Endothelial cell of umbilical vein (primary cell): ENCODE measurements around the gene WDR45.

Experiments
- EZH2 ChIP-seq: IDR thresholded peaks from 2 replicates; pipeline ENCODE4 v1.6.1; 2012; ENCODE audit warnings: borderline replicate concordance, low read depth, mild to moderate bottlenecking, moderate library complexity, low read length, inconsistent platforms; ENCODE audit not compliant: severe bottlenecking
- JUN ChIP-seq: IDR thresholded peaks from 2 replicates; pipeline ENCODE4 v1.6.1; 2011; ENCODE audit warnings: borderline replicate concordance, low read depth; ENCODE audit not compliant: insufficient read length, insufficient read depth
- MYC ChIP-seq: IDR thresholded peaks from one replicate; pipeline ENCODE4 v1.6.1; 2011; ENCODE audit warnings: mild to moderate bottlenecking, low read depth, low read length
- POLR2A ChIP-seq: IDR thresholded peaks from 2 replicates; pipeline ENCODE4 v1.6.1; 2012; ENCODE audit warnings: low read depth, mild to moderate bottlenecking, control low read depth, low read length
- POLR2AphosphoS5 ChIP-seq: IDR thresholded peaks from 2 replicates; pipeline ENCODE4 v1.6.1; 2012; ENCODE audit warnings: low read depth, mild to moderate bottlenecking, control low read depth, low read length, moderate library complexity; ENCODE audit not compliant: insufficient read depth
- TF ChIP-seq, protein P1 (sequence below), 2 donors: IDR thresholded peaks; 1 replicate in 1 of 2; 2 replicates in 1 of 2; pipeline ENCODE4 v1.5.1; 2011; ENCODE audit warnings: low read length in 2 of 2, mild to moderate bottlenecking in 2 of 2, moderate library complexity in 2 of 2, control low read depth in 1 of 2, inconsistent platforms in 1 of 2, low read depth in 1 of 2; ENCODE audit not compliant: insufficient read depth in 1 of 2; ENCODE audit errors: extremely low read depth in 1 of 2
- TF ChIP-seq, protein P2 (sequence below): IDR thresholded peaks from 2 replicates; pipeline ENCODE4 v1.6.1; 2011; ENCODE audit not compliant: insufficient read depth, insufficient read length

GRCh38 chrX:49077941-49078340, 1.7 kb downstream of the WDR45 start:
- TF ChIP-seq, protein P1, sequence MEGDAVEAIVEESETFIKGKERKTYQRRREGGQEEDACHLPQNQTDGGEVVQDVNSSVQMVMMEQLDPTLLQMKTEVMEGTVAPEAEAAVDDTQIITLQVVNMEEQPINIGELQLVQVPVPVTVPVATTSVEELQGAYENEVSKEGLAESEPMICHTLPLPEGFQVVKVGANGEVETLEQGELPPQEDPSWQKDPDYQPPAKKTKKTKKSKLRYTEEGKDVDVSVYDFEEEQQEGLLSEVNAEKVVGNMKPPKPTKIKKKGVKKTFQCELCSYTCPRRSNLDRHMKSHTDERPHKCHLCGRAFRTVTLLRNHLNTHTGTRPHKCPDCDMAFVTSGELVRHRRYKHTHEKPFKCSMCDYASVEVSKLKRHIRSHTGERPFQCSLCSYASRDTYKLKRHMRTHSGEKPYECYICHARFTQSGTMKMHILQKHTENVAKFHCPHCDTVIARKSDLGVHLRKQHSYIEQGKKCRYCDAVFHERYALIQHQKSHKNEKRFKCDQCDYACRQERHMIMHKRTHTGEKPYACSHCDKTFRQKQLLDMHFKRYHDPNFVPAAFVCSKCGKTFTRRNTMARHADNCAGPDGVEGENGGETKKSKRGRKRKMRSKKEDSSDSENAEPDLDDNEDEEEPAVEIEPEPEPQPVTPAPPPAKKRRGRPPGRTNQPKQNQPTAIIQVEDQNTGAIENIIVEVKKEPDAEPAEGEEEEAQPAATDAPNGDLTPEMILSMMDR (IDR thresholded peaks at IDR 0.05; ENCODE audit: extremely low read depth in 1 of 2, insufficient read depth in 1 of 2, low read depth in 1 of 2, low read length in 2 of 2): no peak
- TF ChIP-seq JUN (no peak), MYC (no peak), POLR2A (no peak), POLR2AphosphoS5 (no peak), EZH2 (no peak)
- TF ChIP-seq, protein P2, sequence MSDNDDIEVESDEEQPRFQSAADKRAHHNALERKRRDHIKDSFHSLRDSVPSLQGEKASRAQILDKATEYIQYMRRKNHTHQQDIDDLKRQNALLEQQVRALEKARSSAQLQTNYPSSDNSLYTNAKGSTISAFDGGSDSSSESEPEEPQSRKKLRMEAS: no peak
